SK-N-SH (cell line): ENCODE results near the gene OXSR1.

Experiments used
- ELF1 ChIP-seq: IDR thresholded peaks from 2 replicates; pipeline ENCODE4 v1.4.0; 2012
- JUND ChIP-seq: IDR thresholded peaks from 2 replicates; pipeline ENCODE4 v1.4.0; 2012
- POLR2AphosphoS5 ChIP-seq: IDR thresholded peaks from 2 replicates; pipeline ENCODE4 v1.6.1; 2012; ENCODE audit warnings: low read depth, low read length
- RAD21 ChIP-seq: IDR thresholded peaks from 2 replicates; pipeline ENCODE4 v1.6.1; 2012; ENCODE audit warnings: mild to moderate bottlenecking, low read length
- RFX5 ChIP-seq: IDR thresholded peaks from 2 replicates; pipeline ENCODE4 v1.6.1; 2012; ENCODE audit warnings: mild to moderate bottlenecking, improper control_type of control experiment, low read length
- TAF1 ChIP-seq: IDR thresholded peaks from 2 replicates; pipeline ENCODE4 v1.6.1; 2012; ENCODE audit warnings: low read depth, mild to moderate bottlenecking, low read length, moderate library complexity, borderline replicate concordance
- TF ChIP-seq, protein P1 (sequence below): fragments of 150-350 bp; IDR thresholded peaks from 2 replicates; pipeline ENCODE4 v1.6.1; 2016; ENCODE audit warnings: mild to moderate bottlenecking, low read depth, low read length
- TF ChIP-seq, protein P2 (sequence below): fragments of 200-600 bp; sonication (generic); IDR thresholded peaks from 2 replicates; pipeline ENCODE4 v1.6.1; 2017; ENCODE audit warnings: antibody characterized with exemption, mild to moderate bottlenecking, moderate library complexity

DNA sequence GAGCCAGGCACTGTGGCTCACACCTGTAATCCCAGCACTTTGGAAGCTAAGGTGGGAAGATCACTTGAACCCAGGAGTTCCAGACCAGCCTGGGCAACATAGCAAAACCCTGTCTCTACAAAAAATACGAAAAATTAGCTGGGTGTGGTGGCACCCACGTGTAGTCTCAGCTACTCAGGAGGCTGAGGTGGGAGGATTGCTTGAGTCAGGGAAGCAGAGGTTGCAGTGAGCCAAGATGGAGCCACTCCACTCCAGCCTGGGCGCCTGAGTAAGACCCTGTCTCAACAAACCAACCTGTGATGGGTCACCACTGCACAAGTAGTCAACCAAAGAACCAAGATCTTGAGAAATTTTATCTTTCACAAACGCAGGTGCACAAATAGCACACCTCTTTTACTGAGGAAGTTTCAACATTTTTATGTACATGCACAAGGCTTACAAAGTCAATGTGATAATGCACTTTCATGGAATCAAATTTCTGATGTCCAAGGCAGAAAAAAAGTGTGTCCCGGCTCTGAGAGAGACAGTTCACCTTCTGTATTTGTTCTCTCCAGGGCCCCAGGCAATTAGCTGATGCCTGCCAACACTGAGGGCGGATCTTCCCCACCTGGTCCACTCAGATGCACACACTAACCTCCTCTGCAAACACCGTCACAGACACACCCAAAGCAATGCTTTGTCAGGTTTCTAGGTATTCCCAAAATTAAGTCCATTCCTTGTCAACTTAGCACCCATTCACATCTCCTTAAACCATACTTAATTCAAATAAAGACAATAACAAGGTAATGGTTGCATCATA is 40.8 kb upstream of the OXSR1 start:
- TF ChIP-seq, protein P1, sequence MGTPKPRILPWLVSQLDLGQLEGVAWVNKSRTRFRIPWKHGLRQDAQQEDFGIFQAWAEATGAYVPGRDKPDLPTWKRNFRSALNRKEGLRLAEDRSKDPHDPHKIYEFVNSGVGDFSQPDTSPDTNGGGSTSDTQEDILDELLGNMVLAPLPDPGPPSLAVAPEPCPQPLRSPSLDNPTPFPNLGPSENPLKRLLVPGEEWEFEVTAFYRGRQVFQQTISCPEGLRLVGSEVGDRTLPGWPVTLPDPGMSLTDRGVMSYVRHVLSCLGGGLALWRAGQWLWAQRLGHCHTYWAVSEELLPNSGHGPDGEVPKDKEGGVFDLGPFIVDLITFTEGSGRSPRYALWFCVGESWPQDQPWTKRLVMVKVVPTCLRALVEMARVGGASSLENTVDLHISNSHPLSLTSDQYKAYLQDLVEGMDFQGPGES, result no peak
- TF ChIP-seq, protein P2, sequence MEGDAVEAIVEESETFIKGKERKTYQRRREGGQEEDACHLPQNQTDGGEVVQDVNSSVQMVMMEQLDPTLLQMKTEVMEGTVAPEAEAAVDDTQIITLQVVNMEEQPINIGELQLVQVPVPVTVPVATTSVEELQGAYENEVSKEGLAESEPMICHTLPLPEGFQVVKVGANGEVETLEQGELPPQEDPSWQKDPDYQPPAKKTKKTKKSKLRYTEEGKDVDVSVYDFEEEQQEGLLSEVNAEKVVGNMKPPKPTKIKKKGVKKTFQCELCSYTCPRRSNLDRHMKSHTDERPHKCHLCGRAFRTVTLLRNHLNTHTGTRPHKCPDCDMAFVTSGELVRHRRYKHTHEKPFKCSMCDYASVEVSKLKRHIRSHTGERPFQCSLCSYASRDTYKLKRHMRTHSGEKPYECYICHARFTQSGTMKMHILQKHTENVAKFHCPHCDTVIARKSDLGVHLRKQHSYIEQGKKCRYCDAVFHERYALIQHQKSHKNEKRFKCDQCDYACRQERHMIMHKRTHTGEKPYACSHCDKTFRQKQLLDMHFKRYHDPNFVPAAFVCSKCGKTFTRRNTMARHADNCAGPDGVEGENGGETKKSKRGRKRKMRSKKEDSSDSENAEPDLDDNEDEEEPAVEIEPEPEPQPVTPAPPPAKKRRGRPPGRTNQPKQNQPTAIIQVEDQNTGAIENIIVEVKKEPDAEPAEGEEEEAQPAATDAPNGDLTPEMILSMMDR, result no peak
- no peak for TF ChIP-seq RFX5
- TF ChIP-seq RAD21, result no peak
- no peak for TF ChIP-seq ELF1
- TF ChIP-seq JUND, result no peak
- no peak for TF ChIP-seq TAF1
- TF ChIP-seq POLR2AphosphoS5, result no peak
